Osteoblast (primary cell): ENCODE results near the gene CUX1. TPM values are rescaled to one million over a fixed set of nuclear protein-coding genes. Genes with fewer than 3 reads are reported as not detected.
A peak's percentile ranks its signal among the peaks of the same experiment; 100 is the strongest.

ENCODE experiments used
- DNase-seq: peaks from one replicate; pipeline ENCODE4 v3.0.0; 2011; ENCODE audit warnings: low spot score, mixed read lengths; ENCODE audit not compliant: insufficient read length; ENCODE audit errors: missing footprints
- H2AFZ ChIP-seq: 2 replicates; pipeline ENCODE4 v1.6.0; 2011; ENCODE audit warnings: mild to moderate bottlenecking, low read length
- H3K27ac ChIP-seq: 2 replicates; pipeline ENCODE4 v1.5.1; 2011; ENCODE audit warnings: mild to moderate bottlenecking, low read depth, low read length, moderate library complexity
- H3K27me3 ChIP-seq: 2 replicates; pipeline ENCODE4 v1.6.0; 2012; ENCODE audit warnings: mild to moderate bottlenecking, control low read depth, inconsistent platforms, low read length, moderate library complexity; ENCODE audit not compliant: insufficient read depth
- H3K36me3 ChIP-seq: 2 replicates; pipeline ENCODE4 v1.5.1; 2011; ENCODE audit warnings: mild to moderate bottlenecking, low read length, control low read depth, moderate library complexity; ENCODE audit not compliant: insufficient read depth
- H3K4me1 ChIP-seq: 2 replicates; pipeline ENCODE4 v1.5.1; 2011; ENCODE audit warnings: mild to moderate bottlenecking, low read length, control low read depth, moderate library complexity; ENCODE audit not compliant: insufficient read depth
- H3K4me2 ChIP-seq: 2 replicates; pipeline ENCODE4 v1.6.0; 2011; ENCODE audit warnings: mild to moderate bottlenecking, low read length; ENCODE audit not compliant: insufficient read depth
- H3K4me3 ChIP-seq: fragments of 200-600 bp; sonication (generic); 3 replicates; pipeline ENCODE4 v1.5.1; 2012; ENCODE audit warnings: mild to moderate bottlenecking, low read length, inconsistent platforms; ENCODE audit not compliant: insufficient read depth
- H3K79me2 ChIP-seq: 2 replicates; pipeline ENCODE4 v1.6.0; 2012; ENCODE audit warnings: mild to moderate bottlenecking, low read length, control low read depth, inconsistent platforms; ENCODE audit not compliant: insufficient read depth
- H3K9me3 ChIP-seq: 2 replicates; pipeline ENCODE4 v1.5.1; 2011; ENCODE audit warnings: low read depth, low read length, control low read depth
- H4K20me1 ChIP-seq: 2 replicates; pipeline ENCODE4 v1.6.0; 2012; ENCODE audit warnings: mild to moderate bottlenecking, low read length, control low read depth; ENCODE audit not compliant: insufficient read depth
- CTCF ChIP-seq: IDR thresholded peaks from 2 replicates; pipeline ENCODE4 v1.5.1; 2011; ENCODE audit warnings: mild to moderate bottlenecking, low read depth, low read length, moderate library complexity; ENCODE audit errors: extremely low read depth
- total RNA-seq: library from RNA; depleted of rRNA; stranded (reverse); fragments of >200 nt; gene quantifications from 2 replicates; pipeline ENCODE4 v1.2.3, GENCODE V29; 2012

The CUX1 gene
- total RNA-seq, 1 donor: 41.6 TPM

DNA sequence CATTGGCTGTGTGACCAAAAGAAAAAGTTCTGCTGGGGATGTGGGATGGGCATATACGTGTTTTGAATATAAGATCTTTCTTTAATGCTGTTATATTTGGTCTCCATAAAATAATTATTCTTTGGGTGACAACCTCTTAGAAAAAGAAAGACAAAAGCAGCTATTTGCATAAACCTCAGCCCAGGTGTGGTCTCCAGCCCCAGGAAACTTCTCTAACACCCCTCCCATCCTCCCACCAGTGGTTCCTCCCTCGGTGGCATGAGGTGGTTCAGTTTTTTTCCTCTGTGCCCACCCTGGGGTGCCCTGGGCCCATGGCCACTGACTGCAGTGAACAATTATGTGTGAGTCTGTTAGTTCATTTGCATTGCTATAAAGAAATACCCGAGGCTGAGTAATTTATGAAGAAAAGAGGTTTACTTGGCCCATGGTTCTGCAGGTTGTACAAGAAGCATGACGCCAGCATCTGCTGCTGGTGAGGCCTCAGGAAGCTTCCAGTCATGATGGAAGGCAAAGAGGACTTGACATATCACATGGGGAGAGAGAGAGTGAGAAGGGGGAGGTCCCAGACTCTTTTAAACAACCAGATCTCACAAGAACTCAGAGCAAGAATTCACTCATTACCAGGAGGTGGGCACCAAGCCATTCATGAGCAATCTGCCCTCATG is 165.9 kb downstream of the CUX1 start:
- H3K4me1 ChIP-seq: peaks cover 5% of the 10 kb centered on the region
- peaks cover 48% of the 10 kb centered on the region for H4K20me1 ChIP-seq
- H2AFZ ChIP-seq: no peak overlapping the region
- no peaks in the 10 kb centered on the region for H3K79me2 ChIP-seq
- H3K27ac ChIP-seq: no peak overlapping the region
- no peak for TF ChIP-seq CTCF
- DNase-seq: no peak
- H3K4me3 ChIP-seq: no peak overlapping the region
- no peak overlapping the region for H3K4me2 ChIP-seq
- H3K27me3 ChIP-seq: no peaks in the 10 kb centered on the region
- no peaks in the 10 kb centered on the region for H3K36me3 ChIP-seq
- H3K9me3 ChIP-seq: no peaks in the 10 kb centered on the region

DNA sequence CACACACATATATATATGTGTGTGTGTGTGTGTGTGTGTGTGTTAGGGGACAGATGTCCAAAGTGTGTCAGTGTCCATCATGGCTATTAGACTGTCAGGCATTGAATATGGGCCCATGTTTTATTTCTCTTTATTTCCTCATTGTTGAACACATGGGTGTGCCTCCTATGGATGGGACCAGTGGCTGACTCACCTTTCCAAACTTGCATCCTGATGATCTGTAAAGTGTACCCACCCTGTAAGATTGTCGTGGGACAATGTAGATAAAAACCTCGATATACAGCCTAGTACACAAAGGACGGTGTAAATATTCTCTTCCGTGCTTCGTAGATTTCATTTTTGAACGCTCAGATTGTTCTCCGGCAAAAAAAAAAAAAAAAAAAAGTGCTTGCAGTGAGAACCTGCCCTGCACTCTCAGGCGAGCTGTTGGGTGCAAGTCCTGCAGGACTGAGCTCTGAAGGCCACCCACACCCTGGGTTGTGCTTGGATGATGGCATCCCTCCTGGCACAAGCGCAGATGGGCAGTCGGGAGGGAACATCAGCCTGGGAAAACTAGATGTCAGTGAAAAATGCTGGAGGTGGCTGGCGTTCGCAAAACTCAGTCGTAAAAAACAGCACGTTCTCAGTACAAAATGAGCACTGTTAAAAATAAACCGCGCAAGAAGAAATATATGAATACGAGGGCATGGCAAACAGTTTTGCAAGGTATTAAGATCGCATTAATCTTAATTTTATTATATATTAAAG is 166.9 kb downstream of the CUX1 start:
- H4K20me1 ChIP-seq: peaks cover 47% of the 10 kb centered on the region

GRCh38 chr7:101985057-101985902 is 167.9 kb downstream of the CUX1 start:
- Histone ChIP-seq H3K79me2 (no peaks in the 10 kb centered on the region), H2AFZ (no peak overlapping the region), H3K27ac (no peak overlapping the region), H3K27me3 (no peaks in the 10 kb centered on the region), H3K9me3 (no peaks in the 10 kb centered on the region), H3K4me2 (no peak overlapping the region), H3K4me3 (no peak overlapping the region), H4K20me1 (peaks cover 47% of the 10 kb centered on the region), H3K4me1 (peaks cover 5% of the 10 kb centered on the region), H3K36me3 (no peaks in the 10 kb centered on the region)
- no peak for DNase-seq
- TF ChIP-seq CTCF: no peak

More for the DNA sequence above, 166.9 kb downstream of the CUX1 start:
- Histone ChIP-seq H3K4me3 (no peak overlapping the region), H3K79me2 (no peaks in the 10 kb centered on the region), H3K4me1 (peaks cover 5% of the 10 kb centered on the region), H3K27me3 (no peaks in the 10 kb centered on the region), H3K4me2 (no peak overlapping the region), H3K27ac (no peak overlapping the region), H3K9me3 (no peaks in the 10 kb centered on the region), H2AFZ (no peak overlapping the region), H3K36me3 (no peaks in the 10 kb centered on the region)
- peak; percentile 86 for DNase-seq
- no peak for TF ChIP-seq CTCF
